Head of caudate nucleus (tissue), 42 donors: ENCODE data around the gene SEC11A.

Source experiments
- DNase-seq, 42 donors: peaks; one replicate each; pipeline versions ENCODE4 v3.0.0 to v3.0.0-alpha.2; 2020 to 2021; ENCODE audit warnings: mixed read lengths in 7 of 42
- intact Hi-C: fragments of 100-400 bp; cut with DNase I; formaldehyde crosslinking; loops from one replicate; pipeline ENCODE4 v1.15.0; 2022

The SEC11A gene

GRCh38 chr15:84624359-84624758 lies 91.6 kb downstream of the SEC11A start:
- intact Hi-C loops, result no loop called here
- no peak for DNase-seq

- intact Hi-C loops, result no loop called here
- DNase-seq, result no peak
Observed at GRCh38 chr15:84621358-84621979, 94.5 kb downstream of the SEC11A start.

- DNase-seq, result no peak
- intact Hi-C loops, result no loop called here
Observed at GRCh38 chr15:84620626-84621025, 95.3 kb downstream of the SEC11A start.
